K562 (cell line): ENCODE data around the gene GSTA2. TPM values are rescaled to one million over a fixed set of nuclear protein-coding genes. Genes with fewer than 3 reads are reported as not detected.

Experiments
- ATAC-seq: fragments of 200-7000 bp; cut with Tn5 transposase; 3 replicates; pipeline ENCODE4 v1.9.1; 2020; ENCODE audit warnings: moderate library complexity
- BruUV-seq: library from RNA; stranded (reverse); fragments of 400-500 nt; replicated peaks from 2 replicates; lab custom pipeline; 2021; lab: Mats Ljungman, UMichigan
- CTCF ChIA-PET: fragments of 300-600 bp; formaldehyde crosslinking; extraction: SDS; loops from one replicate; lab custom pipeline; 2021; ENCODE audit warnings: low intra/inter-chr PET ratio; lab: Yijun Ruan, JAX
- POLR2A ChIA-PET: fragments of 300-600, 350-650 bp; sonication (Branson Sonifier 250); formaldehyde crosslinking; extraction: SDS; loops from one replicate; lab custom pipeline; 2021; ENCODE audit warnings: antibody characterized with exemption, inconsistent platforms; lab: Yijun Ruan, JAX
- DNase-seq, 4 experiments: peaks; one replicate each; pipeline versions ENCODE4 v3.0.0 to v3.0.0-alpha.2; 2011 to 2018; ENCODE audit warnings: low spot score in 3 of 4, mixed read lengths in 3 of 4; ENCODE audit errors: extremely low read depth in 1 of 4
- FAIRE-seq: peaks from 2 replicates; lab custom pipeline; 2011; peaks lifted over from hg19 to GRCh38; lab: Jason Lieb, UNC
- H2AFZ ChIP-seq: 2 replicates; pipeline ENCODE4 v1.6.0; 2011; ENCODE audit warnings: low read depth, low read length, control low read depth, inconsistent platforms
- H3K27ac ChIP-seq: fragments of 200-600 bp; 3 replicates; pipeline ENCODE4 v1.8.0; 2011; ENCODE audit warnings: low read depth, mild to moderate bottlenecking, control low read depth, inconsistent platforms, low read length, moderate library complexity, mixed read lengths; ENCODE audit errors: extremely low read depth
- H3K27me3 ChIP-seq, 2 experiments: fragments of 300-600 bp in 1 of 2; 2 replicates in 1 of 2; 3 replicates in 1 of 2; pipeline versions ENCODE4 v1.6.0 to v1.8.0; 2011; ENCODE audit warnings: inconsistent platforms in 2 of 2, low read length in 2 of 2, mild to moderate bottlenecking in 1 of 2, mixed read lengths in 1 of 2, moderate library complexity in 1 of 2; ENCODE audit not compliant: control insufficient read depth in 2 of 2, insufficient read depth in 2 of 2
- H3K36me3 ChIP-seq: fragments of 300-600 bp; 3 replicates; pipeline ENCODE4 v1.8.0; 2011; ENCODE audit warnings: mild to moderate bottlenecking, low read length, inconsistent platforms; ENCODE audit not compliant: control insufficient read depth, insufficient read depth
- H3K4me1 ChIP-seq, 2 experiments: fragments of 200-600 bp in 1 of 2; replicated peaks in 1 of 2; 2 replicates in 1 of 2; 3 replicates in 1 of 2; pipeline versions ENCODE4 v1.5.1 to v1.8.0; 2011; ENCODE audit warnings: inconsistent platforms in 2 of 2, low read length in 2 of 2, mild to moderate bottlenecking in 1 of 2, mixed read lengths in 1 of 2, moderate library complexity in 1 of 2; ENCODE audit not compliant: control insufficient read depth in 2 of 2, insufficient read depth in 2 of 2
- H3K4me2 ChIP-seq: 2 replicates; pipeline ENCODE4 v1.6.1; 2011; ENCODE audit warnings: low read length, control low read depth, inconsistent platforms, mixed read lengths; ENCODE audit not compliant: insufficient read depth
- H3K4me3 ChIP-seq: fragments of 200-600 bp; sonication (generic), shearing (Covaris generic); 2 replicates; pipeline ENCODE4 v1.5.1; 2016; ENCODE audit warnings: control low read depth, inconsistent platforms
- H3K79me2 ChIP-seq: fragments of 200-600 bp; 3 replicates; pipeline ENCODE4 v1.8.0; 2011; ENCODE audit warnings: low read length, inconsistent platforms; ENCODE audit not compliant: control insufficient read depth, insufficient read depth
- H3K9ac ChIP-seq, 2 experiments: 2 replicates each; pipeline versions ENCODE4 v1.6.0 to v1.6.1; 2011; ENCODE audit warnings: low read depth in 2 of 2, low read length in 2 of 2, control low read depth in 1 of 2, inconsistent platforms in 1 of 2, mild to moderate bottlenecking in 1 of 2, mixed read lengths in 1 of 2; ENCODE audit not compliant: insufficient read depth in 1 of 2
- H3K9me1 ChIP-seq: one replicate; pipeline ENCODE4 v1.6.0; 2011; ENCODE audit warnings: inconsistent platforms, mild to moderate bottlenecking, low read length, moderate library complexity; ENCODE audit not compliant: control insufficient read depth, insufficient read depth
- H3K9me3 ChIP-seq: replicated peaks from 2 replicates; pipeline ENCODE4 v1.5.1; 2011; ENCODE audit warnings: low read depth, low read length, inconsistent platforms; ENCODE audit not compliant: control insufficient read depth, insufficient read depth
- H4K20me1 ChIP-seq: replicated peaks from 2 replicates; pipeline ENCODE4 v1.6.1; 2011; ENCODE audit warnings: low read length, inconsistent platforms, mixed read lengths; ENCODE audit not compliant: control insufficient read depth, insufficient read depth
- BRCA1 ChIP-seq, 2 experiments: fragments of 450-650 bp in 1 of 2; sonication (generic) in 1 of 2; formaldehyde crosslinking in 1 of 2; IDR thresholded peaks; 2 replicates each; pipeline versions ENCODE4 v1.5.0 to v1.6.1; 2017 to 2020; ENCODE audit warnings: mild to moderate bottlenecking in 1 of 2, missing genetic modification reagents in 1 of 2
- CBX8 ChIP-seq: fragments of 200-600 bp; sonication (generic); IDR thresholded peaks from 2 replicates; pipeline ENCODE4 v1.6.1; 2012; ENCODE audit warnings: borderline replicate concordance, mixed run types, low read depth, mild to moderate bottlenecking, moderate library complexity, mixed read lengths, low read length, control low read depth, inconsistent platforms; ENCODE audit not compliant: poor library complexity, severe bottlenecking; ENCODE audit errors: extremely low read depth
- E2F8 ChIP-seq: fragments of 450-650 bp; IDR thresholded peaks from 2 replicates; pipeline ENCODE4 v1.7.1; 2018; ENCODE audit warnings: mild to moderate bottlenecking, low read depth; ENCODE audit not compliant: partially characterized antibody
- EP300 ChIP-seq: IDR thresholded peaks from 2 replicates; pipeline ENCODE4 v1.6.1; 2012; ENCODE audit warnings: low read length, improper control_type of control experiment
- HMGN3 ChIP-seq: IDR thresholded peaks from 2 replicates; pipeline ENCODE4 v1.6.1; 2011; ENCODE audit warnings: borderline replicate concordance, low read depth, mild to moderate bottlenecking, mixed read lengths, low read length; ENCODE audit not compliant: insufficient read length; ENCODE audit errors: extremely low read depth
- JUN ChIP-seq, 2 experiments: sonication (generic) in 1 of 2; formaldehyde crosslinking in 1 of 2; IDR thresholded peaks; 2 replicates each; pipeline versions ENCODE4 v1.6.1 to v1.8.0; 2012 to 2022; ENCODE audit warnings: borderline replicate concordance in 2 of 2, mild to moderate bottlenecking in 2 of 2, improper control_type of control experiment in 1 of 2, low read depth in 1 of 2, low read length in 1 of 2, missing genetic modification reagents in 1 of 2
- MAZ ChIP-seq, 2 experiments: fragments of 450-650 bp in 1 of 2; sonication (generic) in 1 of 2; formaldehyde crosslinking; IDR thresholded peaks in 1 of 2; conservative IDR thresholded peaks in 1 of 2; 2 replicates each; pipeline versions ENCODE4 v1.4.0 to v1.5.0; 2020; ENCODE audit warnings: mild to moderate bottlenecking in 1 of 2, missing genetic modification reagents in 1 of 2
- MED1 ChIP-seq: sonication (generic); formaldehyde crosslinking; IDR thresholded peaks from 2 replicates; pipeline ENCODE4 v1.8.1; 2023; ENCODE audit warnings: missing genetic modification reagents, borderline replicate concordance
- NFE2L1 ChIP-seq: fragments of 450-650 bp; IDR thresholded peaks from 2 replicates; pipeline ENCODE4 v1.6.1; 2016; ENCODE audit warnings: missing genetic modification characterization, low read depth, mild to moderate bottlenecking, missing compliant biosample characterization, moderate library complexity, borderline replicate concordance
- POU5F1 ChIP-seq: fragments of 150-350 bp; IDR thresholded peaks from 2 replicates; pipeline ENCODE4 v1.6.1; 2014; ENCODE audit warnings: borderline replicate concordance, low read length, low read depth, mild to moderate bottlenecking; ENCODE audit not compliant: partially characterized antibody
- TARDBP ChIP-seq: fragments of 450-650 bp; IDR thresholded peaks from 2 replicates; pipeline ENCODE4 v1.6.1; 2016
- THAP7 ChIP-seq: fragments of 250-450 bp; sonication (Bioruptor Pico); IDR thresholded peaks from 2 replicates; pipeline ENCODE4 v1.5.0; 2021
- TRIM28 ChIP-seq: fragments of 450-650 bp; IDR thresholded peaks from 2 replicates; pipeline ENCODE4 v1.6.1; 2017
- YBX1 ChIP-seq: fragments of 450-650 bp; IDR thresholded peaks from 2 replicates; pipeline ENCODE4 v1.7.1; 2016; ENCODE audit warnings: mild to moderate bottlenecking
- ZBTB9 ChIP-seq: fragments of 450-650 bp; formaldehyde crosslinking; IDR thresholded peaks from 2 replicates; pipeline ENCODE4 v1.4.0; 2020; ENCODE audit warnings: mild to moderate bottlenecking, moderate library complexity
- ZNF282 ChIP-seq: sonication (generic); formaldehyde crosslinking; IDR thresholded peaks from 2 replicates; pipeline ENCODE4 v1.8.1; 2023; ENCODE audit warnings: missing genetic modification reagents
- ZNF551 ChIP-seq: fragments of 250-450 bp; sonication (Bioruptor Pico); IDR thresholded peaks from 2 replicates; pipeline ENCODE4 v1.5.0; 2021; ENCODE audit warnings: mild to moderate bottlenecking, moderate library complexity
- WGBS: fragments of 100-300 bp; shearing (Covaris generic); methylation state at CpG from one replicate; pipeline ENCODE4 v1.1.6; 2016; ENCODE audit warnings: low coverage, mixed read lengths; ENCODE audit not compliant: insufficient coverage; ENCODE audit errors: missing lambda C conversion rate; 5-methylcytosine and 5-hydroxymethylcytosine counted together
- in situ Hi-C: fragments of 300-500 bp; cut with MboI; formaldehyde crosslinking; loops from 4 replicates; pipeline ENCODE4 v1.15.0; 2018; ENCODE audit warnings: inconsistent platforms, mixed read lengths
- intact Hi-C: fragments of 100-400 bp; cut with micrococcal nuclease; formaldehyde crosslinking; loops from 2 replicates; pipeline ENCODE4 v1.14.2; 2022
- polyA plus RNA-seq, 8 experiments: library from polyadenylated mRNA; depleted of rRNA in 4 of 8; stranded (reverse) in 5 of 8; unstranded in 3 of 8; fragments of >200 nt; fragmentation: Nextera tagmentation in 2 of 8; fragmentation: Illumina TruSeq in 1 of 8; extraction: Ambion mirVana in 2 of 8; extraction: Trizol in 1 of 8; gene quantifications; 2 replicates each; pipeline versions ENCODE4 v1.2.1 to v1.2.3, GENCODE V29; 2011 to 2014; ENCODE audit warnings: inconsistent platforms in 1 of 8, missing spikeins in 1 of 8
- total RNA-seq, 7 experiments: library from RNA; depleted of rRNA in 6 of 7; stranded (reverse); fragments of >200 nt in 6 of 7; fragmentation: Illumina TruSeq in 2 of 7; extraction: Trizol in 2 of 7; gene quantifications; 2 replicates each; pipeline versions ENCODE4 v1.2.1 to v1.2.3, GENCODE V29; 2011 to 2021; ENCODE audit warnings: low replicate concordance in 1 of 7

Gene GSTA2
- total and polyA plus RNA-seq, 9 of the 15 experiments (the other 6 are each of a cell fraction or from before 2014, with no cell fraction given): 0.11 to 0.24 (median 0.14) TPM; not detected in 3

- no peak overlapping the region for H3K4me2 ChIP-seq
- ChIA-PET CTCF (no interaction called here), POLR2A (no interaction called here)
- FAIRE-seq: no peak
- no peaks in the 10 kb centered on the region for H3K9me1 ChIP-seq
- no peak for ATAC-seq
- H3K9me3 ChIP-seq: 0 out of 2 replicates have a peak, but pooled peaks cover 1% of the 10 kb centered on the region
- H4K20me1 ChIP-seq: no peaks in the 10 kb centered on the region
- no peaks in the 10 kb centered on the region for H3K36me3 ChIP-seq
- no peak overlapping the region for H3K4me3 ChIP-seq
- TF ChIP-seq ZBTB9 (CRISPR knock-in tag) (no peak), CBX8 (no peak), NFE2L1 (tag) (no peak), EP300 (no peak), E2F8 (no peak), MAZ (CRISPR knock-in tag; conservative IDR thresholded peaks at IDR 0.05 in 1 of 2, IDR thresholded peaks at IDR 0.05 in 1 of 2) (no peak), TRIM28 (no peak), THAP7 (CRISPR knock-in tag) (no peak), YBX1 (no peak), ZNF282 (no peak), POU5F1 (no peak), ZNF551 (CRISPR knock-in tag) (no peak), MED1 (CRISPR knock-in tag) (no peak), JUN (IDR thresholded peaks at IDR 0.05; ENCODE audit: borderline replicate concordance, low read depth, low read length) (no peak), JUN (CRISPR knock-in tag; IDR thresholded peaks at IDR 0.05; ENCODE audit: borderline replicate concordance) (no peak), HMGN3 (no peak), BRCA1 (IDR thresholded peaks at IDR 0.05) (no peak), BRCA1 (CRISPR knock-in tag; IDR thresholded peaks at IDR 0.05) (no peak), TARDBP (no peak)
- no TSS peak for BruUV-seq
- 17% methylated on average over 1 of the region's 1 CpG for WGBS
- H3K4me1 ChIP-seq: peaks cover 0 to 10% of the 10 kb centered on the region in 2 experiments; a peak in 3 of 5 replicates
- in situ Hi-C loops: no loop called here
- peaks cover 0 to 9% of the 10 kb centered on the region in 2 experiments; a peak in 2 of 5 replicates for H3K27me3 ChIP-seq
- no peak overlapping the region for H2AFZ ChIP-seq
- H3K27ac ChIP-seq: no peak overlapping the region
- H3K9ac ChIP-seq: no peak overlapping the region
- DNase-seq: no peak
- no peaks in the 10 kb centered on the region for H3K79me2 ChIP-seq
- intact Hi-C loops: no loop called here
Observed at GRCh38 chr6:52736145-52736544, 27.1 kb downstream of the GSTA2 start.
